CD4-positive, alpha-beta T cell treated with Interleukin-21 for 1 hour (primary cell): ENCODE results near the gene SPACA7.

ENCODE experiments used
- DNase-seq: peaks from one replicate; pipeline ENCODE4 v3.0.0-alpha.2; 2020

Gene SPACA7

GRCh38 chr13:112376050-112376681 is at the start of gene SPACA7:
Gene SPACA7, plus strand, starts transcription at chr13:112376355. Its CDS starts 31 bp downstream, at chr13:112376386.
- no peak for DNase-seq

DNA sequence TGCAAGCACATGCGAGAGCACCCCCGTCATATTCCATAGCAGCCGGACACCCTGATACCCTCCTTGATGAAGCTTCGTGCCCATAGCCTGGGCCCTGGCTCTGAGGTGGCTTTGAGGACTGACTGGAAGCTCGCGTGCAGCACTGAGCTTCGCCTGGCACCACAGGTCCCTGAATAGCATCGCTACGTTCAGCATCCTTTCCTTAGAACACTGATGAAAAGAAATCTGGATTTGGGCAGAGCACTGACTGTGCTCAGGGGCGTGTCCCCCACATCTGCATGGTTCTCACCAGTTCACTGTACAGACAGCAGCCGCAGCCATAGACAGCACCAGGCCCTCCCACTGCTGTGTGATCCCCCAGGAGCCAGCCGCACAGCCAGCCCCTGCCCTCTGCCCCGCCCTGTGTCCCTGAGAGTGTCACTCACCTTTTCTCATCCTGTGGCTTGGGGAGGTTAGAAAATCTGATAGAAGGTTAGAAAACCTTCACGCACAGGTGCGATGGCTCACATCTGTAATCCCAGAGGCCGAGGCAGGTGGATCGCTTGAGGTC is 49.3 kb upstream of the SPACA7 start:
- no peak for DNase-seq

DNA sequence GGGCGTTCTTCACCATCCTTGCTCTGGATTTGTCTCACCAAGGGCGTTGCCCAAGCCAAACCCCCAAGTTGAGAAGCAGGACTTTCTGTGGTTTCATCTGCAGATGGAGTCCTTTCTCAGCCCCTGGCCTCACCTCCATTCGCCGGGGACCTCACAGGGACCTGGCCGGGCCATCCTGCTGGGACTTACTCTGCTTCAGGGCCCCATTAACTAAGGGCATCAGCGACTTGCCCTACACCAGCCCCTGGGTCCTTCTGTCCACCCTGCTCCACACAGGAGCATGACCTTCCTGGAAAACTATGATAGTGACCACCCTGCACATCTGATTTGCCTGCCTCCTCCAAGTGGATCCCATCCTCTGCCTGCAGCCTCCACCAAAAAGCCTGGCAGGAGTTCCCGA is 47.2 kb upstream of the SPACA7 start:
- no peak for DNase-seq

- DNase-seq, result no peak
Measured at GRCh38 chr13:112329376-112329775, 46.8 kb upstream of the SPACA7 start.

GRCh38 chr13:112330066-112330465 is 46.1 kb upstream of the SPACA7 start:
- no peak for DNase-seq

GRCh38 chr13:112330479-112331381 is 45.4 kb upstream of the SPACA7 start:
- no peak for DNase-seq

DNA sequence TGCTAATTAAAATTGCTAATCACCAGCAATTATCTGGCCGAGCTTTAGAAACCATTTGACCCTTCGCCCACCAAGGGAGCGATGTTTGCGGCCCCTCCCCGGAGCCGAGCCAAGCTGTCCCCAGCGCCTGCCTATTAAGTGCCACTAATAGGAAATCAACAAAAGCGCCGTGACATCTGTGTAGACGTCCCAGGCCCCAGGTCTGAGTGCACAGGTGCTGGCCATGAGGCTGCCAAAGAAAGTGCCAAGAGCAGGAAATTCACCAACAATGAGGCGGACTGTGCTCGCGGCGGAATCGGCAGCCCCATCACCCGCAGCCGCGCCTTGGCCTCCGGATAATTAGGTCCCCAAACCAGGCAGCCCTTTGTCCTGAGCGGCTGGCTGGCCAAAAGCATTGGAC is 44.5 kb upstream of the SPACA7 start:
- DNase-seq, result no peak

DNA sequence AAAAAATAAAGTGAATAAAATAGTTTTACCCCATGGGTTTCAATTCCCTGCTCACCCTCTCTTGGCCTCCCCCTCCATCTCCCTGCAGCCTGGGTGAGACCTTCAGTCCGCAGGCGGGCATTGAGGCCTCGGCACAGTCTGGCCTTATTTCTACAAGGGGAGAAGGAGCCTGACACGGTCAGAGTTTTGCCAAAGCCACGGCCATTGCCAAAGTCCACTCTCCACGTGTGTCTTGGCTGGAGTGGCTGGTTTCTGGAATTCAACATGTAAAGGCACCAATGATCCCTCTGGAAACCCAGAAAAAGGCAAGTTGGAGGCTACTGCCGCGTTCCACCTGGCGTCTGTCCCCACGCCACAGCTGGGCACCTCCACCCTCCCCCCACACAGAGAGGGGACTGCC is 43.4 kb upstream of the SPACA7 start:
- DNase-seq, result no peak

- DNase-seq, result no peak
Measured at GRCh38 chr13:112333756-112334543, 42.2 kb upstream of the SPACA7 start.

GRCh38 chr13:112335135-112335534 is 41.0 kb upstream of the SPACA7 start:
- no peak for DNase-seq

GRCh38 chr13:112341446-112341845 is 34.7 kb upstream of the SPACA7 start:
- DNase-seq, result no peak

- DNase-seq, result no peak
Measured at GRCh38 chr13:112341976-112342735, 34.0 kb upstream of the SPACA7 start.

- DNase-seq, result no peak
Measured at GRCh38 chr13:112342841-112343361, 33.3 kb upstream of the SPACA7 start.

- no peak for DNase-seq
Measured at GRCh38 chr13:112343591-112343990, 32.6 kb upstream of the SPACA7 start.

DNA sequence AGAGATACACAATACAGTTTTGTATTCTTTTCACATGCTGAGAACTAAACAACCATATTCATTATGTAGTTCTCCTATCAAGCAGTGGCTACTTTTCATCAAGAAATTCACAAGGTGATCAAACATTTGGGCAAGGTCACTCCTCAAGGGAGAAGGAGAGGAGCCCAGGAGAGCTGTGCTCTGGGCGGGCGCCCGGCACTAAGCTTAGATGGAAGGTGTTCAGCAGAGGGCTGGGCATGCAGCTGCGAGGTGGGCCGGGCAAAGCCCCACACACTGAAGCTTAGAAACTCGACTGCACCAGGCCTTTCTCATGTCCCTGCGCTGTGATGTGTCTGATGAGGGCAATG is 30.4 kb upstream of the SPACA7 start:
- no peak for DNase-seq

- no peak for DNase-seq
Measured at GRCh38 chr13:112346173-112346898, 29.8 kb upstream of the SPACA7 start.

DNA sequence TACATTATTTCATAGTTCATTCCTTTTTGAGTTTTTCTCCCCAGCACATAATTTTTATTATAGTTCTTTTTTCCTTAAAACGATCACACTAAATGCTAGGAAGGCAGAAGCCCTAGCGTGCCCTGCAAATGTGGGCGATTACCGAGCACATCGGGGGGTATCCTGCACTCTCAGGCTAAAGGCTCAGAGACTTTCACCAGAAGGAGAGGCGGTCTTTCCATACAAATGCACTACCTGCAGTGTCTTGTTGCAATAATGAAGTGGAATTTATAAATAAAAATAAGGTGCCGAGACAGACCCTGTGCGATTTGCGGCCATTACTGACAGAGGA is 29.3 kb upstream of the SPACA7 start:
- no peak for DNase-seq

- DNase-seq, result no peak
Measured at GRCh38 chr13:112347986-112348385, 28.2 kb upstream of the SPACA7 start.

GRCh38 chr13:112348642-112349345 is 27.4 kb upstream of the SPACA7 start:
- DNase-seq, result no peak

GRCh38 chr13:112349681-112350080 is 26.5 kb upstream of the SPACA7 start:
- DNase-seq, result no peak

DNA sequence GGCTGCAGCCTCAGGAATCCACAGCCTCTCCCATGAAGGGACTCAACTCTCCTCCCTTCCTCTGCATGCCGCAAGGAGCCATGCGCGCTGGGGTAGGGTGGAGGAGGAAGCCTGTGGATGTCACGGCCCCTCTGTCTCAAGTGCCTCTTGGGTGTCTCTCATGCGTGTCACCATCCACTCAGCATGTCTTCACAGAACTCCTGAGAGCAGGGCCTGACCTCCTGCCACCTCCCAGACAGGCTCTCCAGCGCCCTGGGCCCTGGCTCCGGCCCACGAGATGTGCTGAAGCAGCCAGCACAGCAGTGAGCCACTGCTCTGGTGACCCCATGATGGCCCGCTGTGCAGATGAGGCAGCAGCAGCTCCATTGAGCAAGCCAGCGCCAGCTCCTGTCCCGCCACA is 25.9 kb upstream of the SPACA7 start:
- DNase-seq, result no peak
